Epithelial cell of esophagus (primary cell): Measurements from ENCODE around the gene TAF10.

Experiments used
- DNase-seq: peaks from one replicate; pipeline ENCODE4 v3.0.0; 2010; ENCODE audit warnings: low read depth
- H3K4me3 ChIP-seq: 2 replicates; pipeline ENCODE4 v1.5.1; 2011; ENCODE audit warnings: mild to moderate bottlenecking, low read length, control low read depth
- TF ChIP-seq, protein P1 (sequence below): IDR thresholded peaks from 2 replicates; pipeline ENCODE4 v1.5.1; 2011; ENCODE audit warnings: low read depth, mild to moderate bottlenecking, low read length, control low read depth, inconsistent platforms; ENCODE audit not compliant: insufficient read depth; ENCODE audit errors: missing control alignments

Gene TAF10

DNA sequence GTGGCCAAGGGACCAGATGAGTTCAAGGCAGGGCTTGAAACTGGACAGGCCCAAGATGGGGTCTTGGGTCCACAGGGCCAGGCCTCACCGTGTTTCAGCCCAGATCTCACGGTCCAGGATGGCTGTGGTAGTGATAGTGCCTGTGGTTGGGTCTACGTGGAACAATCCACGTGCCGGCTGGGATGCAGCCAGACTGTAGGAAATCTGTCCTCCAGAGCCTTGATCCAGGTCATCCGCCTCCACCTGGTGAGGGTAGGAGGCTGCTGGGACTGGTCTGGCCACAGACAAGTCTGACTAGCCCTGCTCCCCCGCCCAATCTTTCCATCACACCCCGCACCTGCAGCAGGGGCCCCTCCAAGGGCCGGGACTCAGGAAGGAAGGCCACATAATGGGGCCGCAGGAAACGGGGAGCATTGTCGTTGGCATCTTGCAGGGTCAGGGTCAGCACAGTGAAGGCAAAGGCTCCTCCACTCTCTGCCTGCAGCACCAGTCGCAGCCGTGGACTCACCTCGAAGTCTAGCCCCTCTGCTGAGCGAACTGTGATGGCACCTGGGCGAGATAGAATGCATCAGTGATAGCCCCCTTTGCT, 13.9 kb upstream of the TAF10 start:
- TF ChIP-seq, protein P1, sequence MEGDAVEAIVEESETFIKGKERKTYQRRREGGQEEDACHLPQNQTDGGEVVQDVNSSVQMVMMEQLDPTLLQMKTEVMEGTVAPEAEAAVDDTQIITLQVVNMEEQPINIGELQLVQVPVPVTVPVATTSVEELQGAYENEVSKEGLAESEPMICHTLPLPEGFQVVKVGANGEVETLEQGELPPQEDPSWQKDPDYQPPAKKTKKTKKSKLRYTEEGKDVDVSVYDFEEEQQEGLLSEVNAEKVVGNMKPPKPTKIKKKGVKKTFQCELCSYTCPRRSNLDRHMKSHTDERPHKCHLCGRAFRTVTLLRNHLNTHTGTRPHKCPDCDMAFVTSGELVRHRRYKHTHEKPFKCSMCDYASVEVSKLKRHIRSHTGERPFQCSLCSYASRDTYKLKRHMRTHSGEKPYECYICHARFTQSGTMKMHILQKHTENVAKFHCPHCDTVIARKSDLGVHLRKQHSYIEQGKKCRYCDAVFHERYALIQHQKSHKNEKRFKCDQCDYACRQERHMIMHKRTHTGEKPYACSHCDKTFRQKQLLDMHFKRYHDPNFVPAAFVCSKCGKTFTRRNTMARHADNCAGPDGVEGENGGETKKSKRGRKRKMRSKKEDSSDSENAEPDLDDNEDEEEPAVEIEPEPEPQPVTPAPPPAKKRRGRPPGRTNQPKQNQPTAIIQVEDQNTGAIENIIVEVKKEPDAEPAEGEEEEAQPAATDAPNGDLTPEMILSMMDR: no peak
- no peak for DNase-seq
- H3K4me3 ChIP-seq: no peak overlapping the region

DNA sequence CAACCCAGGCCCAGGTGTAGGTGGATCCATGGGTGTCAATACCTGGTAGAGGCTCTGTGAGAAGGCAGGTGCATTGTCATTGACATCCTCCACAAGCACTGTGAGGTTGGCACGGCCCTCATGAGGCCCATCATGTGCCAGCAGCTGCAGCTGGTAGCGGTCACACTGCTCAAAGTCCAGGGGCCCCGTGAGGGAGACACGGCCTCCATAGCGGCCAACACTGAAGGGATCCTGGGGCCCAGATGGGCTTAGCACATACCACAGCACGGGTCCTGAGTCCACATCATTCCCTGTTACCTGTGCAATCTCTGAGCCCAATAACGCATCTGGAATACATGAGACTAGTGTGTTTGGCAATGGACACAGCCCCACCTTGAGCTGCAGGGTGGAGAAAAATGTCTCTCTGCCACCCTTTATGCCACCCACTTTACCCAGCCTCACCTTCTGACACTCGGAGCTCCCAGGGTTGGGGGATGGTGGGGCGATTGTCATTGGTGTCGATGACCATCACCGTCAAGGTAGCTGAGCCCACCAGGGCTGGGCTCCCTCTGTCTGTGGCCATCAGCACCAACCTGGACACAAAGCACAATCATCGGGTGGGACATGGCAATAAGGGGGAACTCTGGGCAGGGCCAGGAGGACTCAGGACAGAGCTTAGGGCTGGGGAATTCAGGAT, 13.3 kb upstream of the TAF10 start:
- TF ChIP-seq, protein P1: no peak
- H3K4me3 ChIP-seq: no peak overlapping the region
- DNase-seq: no peak

DNA sequence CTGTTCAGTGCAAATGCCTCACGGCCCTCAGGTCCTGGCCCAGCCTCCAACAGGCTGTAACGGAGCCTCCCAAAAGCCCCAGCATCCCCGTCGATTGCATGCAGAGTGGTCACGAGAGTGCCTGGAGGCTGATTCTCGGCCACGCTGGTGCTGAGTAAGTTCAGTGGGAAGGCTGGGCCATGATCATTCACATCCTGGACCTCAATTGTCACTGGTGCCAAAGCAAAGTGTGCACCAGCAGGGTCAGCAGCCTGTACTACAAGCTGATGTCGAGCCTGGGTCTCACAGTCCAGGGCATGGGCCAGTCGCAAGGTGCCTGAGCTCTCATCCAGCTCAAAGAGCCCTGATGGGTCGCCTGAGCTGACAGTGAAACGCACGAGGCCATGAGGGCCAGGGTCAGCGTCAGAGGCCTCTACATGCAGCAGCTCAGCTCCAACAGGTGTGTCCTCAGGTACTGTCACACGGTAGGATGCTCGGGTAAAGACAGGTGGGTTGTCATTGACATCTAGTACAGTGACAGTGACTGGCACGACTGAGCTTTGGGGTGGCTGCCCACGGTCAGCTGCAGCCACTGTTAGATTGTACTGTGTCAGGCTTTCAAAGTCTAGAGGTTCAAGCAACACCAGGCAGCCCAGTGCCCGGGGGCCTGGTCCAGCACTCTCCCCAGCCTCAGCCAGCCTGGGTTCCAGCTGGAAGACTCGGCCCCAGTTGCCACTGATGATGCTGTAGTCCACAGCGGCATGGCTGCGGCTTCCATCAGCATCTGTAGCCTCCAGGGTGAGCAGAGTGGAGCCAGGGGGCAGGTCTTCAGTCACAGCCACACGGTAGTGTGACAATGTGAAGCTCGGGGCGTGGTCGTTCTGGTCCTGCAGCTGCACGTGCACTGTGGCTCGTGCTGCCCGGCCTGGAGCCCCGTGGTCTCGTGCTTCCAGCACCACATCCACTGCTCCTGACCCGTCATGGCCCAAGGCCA, 11.7 kb upstream of the TAF10 start:
- TF ChIP-seq, protein P1: no peak
- no peak overlapping the region for H3K4me3 ChIP-seq
- DNase-seq: no peak

DNA sequence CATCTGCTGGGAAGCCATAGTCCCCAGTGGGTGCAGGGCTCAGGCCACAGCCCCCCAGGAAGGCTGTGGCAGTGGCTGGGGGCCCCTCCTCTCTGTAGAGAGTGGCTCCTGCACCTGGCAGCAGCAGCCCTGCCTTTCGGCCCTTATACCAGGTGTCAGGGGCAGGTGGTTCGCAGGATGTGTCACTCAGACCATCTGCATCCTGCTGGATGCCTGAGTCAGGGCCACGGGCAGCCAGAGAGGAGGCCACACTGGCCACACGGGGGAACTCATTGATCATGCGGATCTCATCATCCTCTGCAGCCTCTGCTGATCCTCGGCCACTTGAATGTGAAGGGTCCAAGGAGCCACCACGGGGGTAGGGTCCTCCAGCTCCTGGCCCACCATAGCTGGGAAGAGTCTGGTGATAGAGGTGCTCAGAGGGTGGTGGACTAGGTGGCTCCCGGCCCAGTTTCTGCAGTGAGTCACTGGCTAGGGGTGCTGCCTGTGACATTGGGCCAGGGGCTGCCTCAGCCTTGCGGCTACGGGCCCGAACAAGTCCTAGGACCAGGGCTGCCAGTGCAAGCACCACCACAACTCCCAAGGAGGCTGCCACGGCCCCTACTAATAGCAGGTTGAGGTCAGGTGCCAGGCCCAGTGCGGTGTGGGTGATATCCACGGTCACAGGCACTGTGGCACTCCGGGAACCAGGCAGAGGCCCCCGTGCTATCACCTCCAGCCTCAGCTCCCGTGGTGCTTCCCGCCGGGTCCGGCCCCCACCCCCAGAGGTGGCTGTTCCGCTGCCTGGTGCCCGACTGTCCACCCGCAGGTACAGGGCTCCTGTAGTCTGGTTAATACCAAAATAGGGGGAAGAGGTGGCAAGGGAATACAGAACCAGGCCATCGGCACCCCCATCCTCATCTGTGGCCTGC, 10.5 kb upstream of the TAF10 start:
- H3K4me3 ChIP-seq: no peak overlapping the region
- TF ChIP-seq, protein P1: no peak
- peak; percentile 11 for DNase-seq

DNA sequence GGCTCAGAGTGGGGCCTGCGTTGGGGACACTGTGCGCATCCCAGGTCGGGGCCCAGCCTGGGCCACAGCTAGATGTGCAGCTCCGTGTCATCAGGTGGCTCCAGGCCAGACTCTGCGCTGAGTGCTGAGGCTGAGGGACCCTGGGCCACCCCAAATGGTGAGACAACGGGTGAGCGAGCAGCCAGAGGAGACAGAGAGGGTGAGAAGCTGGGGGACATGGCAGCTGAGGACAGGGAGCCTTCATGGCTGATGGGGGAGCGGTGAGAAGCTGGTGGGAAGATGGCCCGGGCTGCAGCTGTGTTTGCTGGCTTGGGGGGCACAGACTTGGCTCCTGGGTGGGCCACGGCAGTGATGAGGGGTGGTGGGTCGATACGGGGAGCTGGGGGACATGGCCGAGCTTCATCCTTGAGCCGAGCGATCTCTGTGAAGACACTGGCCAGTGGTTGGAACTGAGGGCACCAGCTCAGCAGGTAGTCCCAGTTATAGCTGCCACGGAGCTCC, 9.7 kb upstream of the TAF10 start:
- DNase-seq: no peak
- TF ChIP-seq, protein P1: no peak
- H3K4me3 ChIP-seq: no peak overlapping the region

DNA sequence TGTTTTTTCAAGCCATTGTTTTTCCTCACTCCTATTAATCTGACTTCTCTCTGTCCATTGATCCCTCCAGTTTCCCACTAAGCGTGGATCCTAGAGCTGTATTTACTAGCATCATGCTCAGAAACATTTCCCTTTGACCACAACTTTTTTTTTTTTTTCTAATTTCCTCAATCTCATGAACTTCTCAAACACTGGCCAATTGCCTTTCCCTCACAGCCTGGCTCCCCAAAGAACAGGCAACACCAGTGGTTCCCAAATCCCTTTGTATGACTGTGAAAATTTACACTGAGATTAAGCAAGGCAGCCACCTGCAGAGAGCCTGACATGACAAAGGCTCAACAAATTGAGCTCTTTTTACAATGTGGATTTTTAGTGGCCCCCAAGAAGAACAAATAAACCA, 8.6 kb upstream of the TAF10 start:
- TF ChIP-seq, protein P1: no peak
- no peak overlapping the region for H3K4me3 ChIP-seq
- no peak for DNase-seq
